B cell (primary cell): Measurements from ENCODE around the gene BAZ2A. TPM values are rescaled to one million over a fixed set of nuclear protein-coding genes. Genes with fewer than 3 reads are reported as not detected.

Experiments used
- ATAC-seq: fragments of 200-7000 bp; cut with Tn5 transposase; one replicate; pipeline ENCODE4 v1.10.0; 2021; ENCODE audit warnings: low read depth, mild to moderate bottlenecking, moderate number of reproducible peaks, moderate library complexity
- CTCF ChIA-PET: fragments of 350-600 bp; sonication (Branson Sonifier 250); formaldehyde crosslinking; loops from one replicate; lab custom pipeline; 2021; ENCODE audit warnings: antibody characterized with exemption, inconsistent platforms; lab: Charles Lee
- POLR2A ChIA-PET: fragments of 350-600 bp; sonication (Branson Sonifier 250); formaldehyde crosslinking; loops from one replicate; lab custom pipeline; 2021; ENCODE audit warnings: antibody characterized with exemption; lab: Charles Lee
- DNase-seq: peaks from one replicate; pipeline ENCODE4 v3.0.0; 2013
- H2AFZ ChIP-seq: 2 replicates; pipeline ENCODE4 v1.6.1; 2012; ENCODE audit warnings: mild to moderate bottlenecking, low read depth, low read length; ENCODE audit not compliant: insufficient read depth, poor library complexity, severe bottlenecking
- H3K27ac ChIP-seq, 2 donors: 1 replicate in 1 of 2; 2 replicates in 1 of 2; pipeline ENCODE4 v1.5.1; 2012 to 2013; ENCODE audit warnings: low read length in 2 of 2, mild to moderate bottlenecking in 2 of 2, moderate library complexity in 1 of 2
- H3K27me3 ChIP-seq, 4 experiments: fragments of 200-600 bp in 1 of 4; sonication (generic) in 1 of 4; replicated peaks in 1 of 4; 1 replicate in 2 of 4; 2 replicates in 2 of 4; pipeline versions ENCODE4 v1.6.1 to v1.7.0; 2013 to 2016; ENCODE audit warnings: low read length in 3 of 4, mild to moderate bottlenecking in 2 of 4, mixed read lengths in 1 of 4, moderate library complexity in 1 of 4; ENCODE audit not compliant: insufficient read depth in 4 of 4, control insufficient read depth in 3 of 4; ENCODE audit errors: control extremely low read depth in 1 of 4
- H3K36me3 ChIP-seq, 2 experiments: replicated peaks in 1 of 2; 1 replicate in 1 of 2; 2 replicates in 1 of 2; pipeline versions ENCODE4 v1.6.1 to v1.7.1; 2013; ENCODE audit warnings: low read length in 1 of 2; ENCODE audit not compliant: insufficient read depth in 2 of 2, control insufficient read depth in 1 of 2; ENCODE audit errors: control extremely low read depth in 1 of 2, extremely low read depth in 1 of 2
- H3K4me1 ChIP-seq, 2 donors: fragments of 200-600 bp in 1 of 2; sonication (generic) in 1 of 2; 1 replicate in 1 of 2; 2 replicates in 1 of 2; pipeline versions ENCODE4 v1.5.1 to v1.6.1; 2013 to 2017; ENCODE audit warnings: low read length in 2 of 2; ENCODE audit not compliant: control insufficient read depth in 2 of 2, insufficient read depth in 2 of 2
- H3K4me2 ChIP-seq: replicated peaks from 2 replicates; pipeline ENCODE3; 2012; ENCODE audit warnings: mild to moderate bottlenecking, low read depth, low read length; ENCODE audit not compliant: poor library complexity, severe bottlenecking
- H3K4me3 ChIP-seq, 5 experiments: fragments of 200-600 bp in 1 of 5; sonication (generic) in 1 of 5; 1 replicate in 3 of 5; 2 replicates in 2 of 5; pipeline versions ENCODE4 v1.5.1 to v1.7.0; 2011 to 2016; ENCODE audit warnings: low read length in 4 of 5, mild to moderate bottlenecking in 4 of 5, low read depth in 2 of 5, control low read depth in 1 of 5, moderate library complexity in 1 of 5; ENCODE audit not compliant: insufficient read depth in 1 of 5; ENCODE audit errors: control extremely low read depth in 1 of 5, extremely low read depth in 1 of 5
- H3K79me2 ChIP-seq: fragments of 200-600 bp; sonication (generic); one replicate; pipeline ENCODE4 v1.6.0; 2016; ENCODE audit warnings: low read length; ENCODE audit not compliant: control insufficient read depth, insufficient read depth
- H3K9ac ChIP-seq: fragments of 200-600 bp; sonication (generic); 2 replicates; pipeline ENCODE4 v1.6.1; 2017; ENCODE audit warnings: mild to moderate bottlenecking, low read length, moderate library complexity
- H3K9me3 ChIP-seq, 3 donors: one replicate each; pipeline versions ENCODE4 v1.6.1 to v1.7.1; 2013; ENCODE audit warnings: low read length in 2 of 3; ENCODE audit not compliant: control insufficient read depth in 2 of 3, insufficient read depth in 1 of 3; ENCODE audit errors: control extremely low read depth in 1 of 3
- H4K20me1 ChIP-seq: 2 replicates; pipeline ENCODE4 v1.6.0; 2012; ENCODE audit warnings: mild to moderate bottlenecking, low read length; ENCODE audit not compliant: insufficient read depth, control insufficient read depth, poor library complexity, severe bottlenecking
- H3K27ac Mint-ChIP-seq: one replicate; pipeline ENCODE4 v1.8.0; 2021; ENCODE audit warnings: mixed read lengths
- H3K27me3 Mint-ChIP-seq: one replicate; pipeline ENCODE4 v1.8.0; 2021; ENCODE audit warnings: mixed read lengths
- H3K4me1 Mint-ChIP-seq: one replicate; pipeline ENCODE4 v1.8.0; 2021; ENCODE audit warnings: mixed read lengths
- H3K4me3 Mint-ChIP-seq: one replicate; pipeline ENCODE4 v1.8.0; 2021; ENCODE audit warnings: mixed read lengths
- H3K9me3 Mint-ChIP-seq: one replicate; pipeline ENCODE4 v1.8.0; 2022; ENCODE audit warnings: mixed read lengths; ENCODE audit not compliant: insufficient read depth
- CTCF ChIP-seq: fragments of 200-600 bp; IDR thresholded peaks from one replicate; pipeline ENCODE4 v1.8.0; 2022; ENCODE audit warnings: antibody characterized with exemption, mild to moderate bottlenecking
- EZH2 ChIP-seq: IDR thresholded peaks from 2 replicates; pipeline ENCODE4 v1.6.1; 2012; ENCODE audit warnings: borderline replicate concordance, low read depth, mild to moderate bottlenecking, moderate library complexity, low read length; ENCODE audit not compliant: insufficient read depth, poor library complexity, severe bottlenecking
- WGBS: methylation state at CpG from one replicate; pipeline ENCODE4 v1.1.5; 2013; ENCODE audit warnings: missing lambda C conversion rate; ENCODE audit not compliant: insufficient coverage; 5-methylcytosine and 5-hydroxymethylcytosine counted together
- intact Hi-C: fragments of 100-400 bp; cut with micrococcal nuclease; formaldehyde crosslinking; loops from one replicate; pipeline ENCODE4 v1.10.0; 2022
- polyA plus RNA-seq: library from polyadenylated mRNA; depleted of rRNA; stranded (reverse); fragments of >200 nt; gene quantifications from 2 replicates; pipeline ENCODE4 v1.2.3, GENCODE V29; 2012
- total RNA-seq, 2 donors: library from RNA; stranded (reverse); fragments of 120-200 nt in 1 of 2; gene quantifications; 1 replicate in 1 of 2; 2 replicates in 1 of 2; pipeline versions ENCODE4 v1.2.3 to v1.2.4, GENCODE V29; 2013 to 2022

Gene BAZ2A
- total and polyA plus RNA-seq, 2 donors (not counting 1 experiment from before 2014, with no cell fraction given) = 95.7 to 280 TPM

GRCh38 chr12:56645201-56645716, 15.1 kb upstream of the BAZ2A start:
- intact Hi-C loops = no loop called here
- Histone ChIP-seq H4K20me1 (peaks cover 28% of the 10 kb centered on the region), H3K4me2 (peak overlapping the region; percentile 84), H3K27ac (peak overlapping the region; percentile 85 to 91), H3K9ac (peak overlapping the region; percentile 99), H3K9me3 (no peaks in the 10 kb centered on the region), H2AFZ (peak overlapping the region; percentile 89), H3K79me2 (peaks cover 56% of the 10 kb centered on the region), H3K4me1 (peaks cover 21 to 22% of the 10 kb centered on the region in 2 donors), H3K36me3 (peaks cover 0 to 40% of the 10 kb centered on the region in 2 experiments), H3K27me3 (no peaks in the 10 kb centered on the region), H3K4me3 (peak overlapping the region; percentile 86 to 100 (median 94))
- ATAC-seq = no peak
- DNase-seq = no peak
- H3K27ac Mint-ChIP-seq = peak overlapping the region; percentile 97
- ChIA-PET CTCF (interaction anchor here (0.6 to 3.6 kb wide), 6 partner anchors 10 to 598 kb away, joined by 3 to 33 read pairs (median 4); no protein-coding TSS in a partner anchor), POLR2A (interaction anchor here (0.5 to 4.1 kb wide), 5 partner anchors 9 to 73 kb away, joined by 6 to 33 read pairs (median 10); partner anchors contain the start of genes BAZ2A and PTGES3)
- TF ChIP-seq CTCF (no peak), EZH2 (no peak)
- H3K9me3 Mint-ChIP-seq = no peaks in the 10 kb centered on the region
- peak overlapping the region; percentile 79 for H3K4me3 Mint-ChIP-seq
- no peaks in the 10 kb centered on the region for H3K27me3 Mint-ChIP-seq
- under 1% methylated on average over 27 of the region's 29 CpGs for WGBS
- H3K4me1 Mint-ChIP-seq = peaks cover 29% of the 10 kb centered on the region

GRCh38 chr12:56644654-56645053, 14.5 kb upstream of the BAZ2A start:
- H3K4me1 Mint-ChIP-seq = peaks cover 29% of the 10 kb centered on the region
- peak overlapping the region; percentile 84 for H3K4me2 ChIP-seq
- ChIA-PET POLR2A (interaction anchor here (4.1 kb wide), 1 partner anchor 9 kb away, joined by 33 read pairs; no protein-coding TSS in a partner anchor), CTCF (interaction anchor here (1.3 to 3.6 kb wide), 3 partner anchors 9 to 131 kb away, joined by 4 to 33 read pairs (median 6); no protein-coding TSS in a partner anchor)
- ATAC-seq (no peak), DNase-seq (no peak)
- peaks cover 34% of the 10 kb centered on the region for H4K20me1 ChIP-seq
- intact Hi-C loops = no loop called here
- peaks cover 0 to 46% of the 10 kb centered on the region in 2 experiments for H3K36me3 ChIP-seq
- H3K27ac ChIP-seq = peak overlapping the region in 1 of 2 donors; percentile 91
- H3K4me3 ChIP-seq = peak overlapping the region; percentile 86 to 100 (median 94)
- H2AFZ ChIP-seq = peak overlapping the region; percentile 89
- peak overlapping the region; percentile 97 for H3K27ac Mint-ChIP-seq
- H3K79me2 ChIP-seq = peaks cover 60% of the 10 kb centered on the region
- no CpG with 5 or more reads among the region's 4 CpGs for WGBS
- TF ChIP-seq CTCF = no peak
- no peak for TF ChIP-seq EZH2
- H3K9ac ChIP-seq = peak overlapping the region; percentile 99
- H3K9me3 ChIP-seq = no peaks in the 10 kb centered on the region
- H3K27me3 ChIP-seq = no peaks in the 10 kb centered on the region
- H3K27me3 Mint-ChIP-seq = no peaks in the 10 kb centered on the region
- peak overlapping the region; percentile 79 for H3K4me3 Mint-ChIP-seq
- H3K9me3 Mint-ChIP-seq = no peaks in the 10 kb centered on the region
- peaks cover 21 to 22% of the 10 kb centered on the region in 2 donors for H3K4me1 ChIP-seq
